GM21367 (cell line): ENCODE data around the gene ELL.
"Not testable (repeated sequence)": the region's sequence is repeated elsewhere in the genome, so short reads cannot be mapped to it uniquely, and the experiment has no call there.

Source experiments
- ATAC-seq: cut with Tn5 transposase; IDR thresholded peaks from one replicate; pipeline ENCODE4 v1.9.1; 2021; ENCODE audit not compliant: unreplicated experiment

The ELL gene

DNA sequence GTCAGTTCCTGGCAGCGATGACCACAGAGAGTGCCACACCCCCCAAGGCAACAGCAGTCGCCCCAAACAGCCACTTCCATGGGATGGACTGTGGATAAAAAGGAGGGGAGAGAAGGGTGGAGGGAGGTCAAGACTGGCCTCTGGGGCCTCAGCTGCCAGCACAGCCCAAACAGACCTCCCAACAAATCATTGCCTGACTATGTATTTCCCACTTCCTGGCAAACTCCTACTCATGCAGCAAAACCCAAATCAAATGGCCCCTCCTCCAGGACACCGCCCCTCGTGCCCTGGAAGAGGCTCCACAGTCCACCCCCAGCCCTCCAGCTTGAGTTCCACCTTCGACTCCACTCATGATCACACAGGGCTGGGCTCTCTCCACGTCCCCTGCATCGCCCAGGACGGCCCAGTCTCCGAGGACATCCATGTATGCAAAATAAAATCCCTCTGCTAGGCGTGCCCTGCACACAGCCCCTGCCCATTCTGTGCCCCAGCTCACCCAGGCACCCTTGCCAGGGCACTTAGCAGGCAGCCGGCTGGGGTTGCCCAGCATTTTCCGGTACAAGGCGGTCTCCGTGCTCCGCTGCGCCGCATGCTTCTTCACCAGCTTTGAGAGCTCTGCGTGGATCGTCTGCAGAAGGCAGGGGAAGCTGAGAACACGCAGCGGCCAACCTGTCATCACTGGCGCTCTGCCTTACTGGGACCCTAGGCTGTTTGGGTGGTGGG lies 10.5 kb upstream of the ELL start:
- no peak for ATAC-seq

DNA sequence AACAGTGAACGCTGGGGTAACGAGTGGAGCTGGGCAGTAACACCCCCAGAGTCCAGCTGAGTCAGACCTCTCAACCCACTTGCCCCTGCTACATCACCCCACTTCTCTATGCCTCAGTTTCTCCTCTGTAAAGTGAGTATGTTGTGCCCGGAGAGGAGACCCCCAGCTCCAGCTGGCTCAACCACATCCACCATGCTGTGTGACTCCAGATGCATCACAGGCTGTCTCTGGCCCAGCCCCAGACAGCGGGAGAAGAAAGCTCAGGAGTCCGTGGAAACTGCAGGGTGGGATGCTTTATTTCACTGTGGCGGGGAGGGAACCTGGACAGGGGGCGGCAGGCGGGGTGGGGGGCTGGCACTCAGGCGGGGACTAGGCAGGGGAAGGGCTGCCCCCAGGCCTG lies 9.6 kb upstream of the ELL start:
- ATAC-seq = no peak

DNA sequence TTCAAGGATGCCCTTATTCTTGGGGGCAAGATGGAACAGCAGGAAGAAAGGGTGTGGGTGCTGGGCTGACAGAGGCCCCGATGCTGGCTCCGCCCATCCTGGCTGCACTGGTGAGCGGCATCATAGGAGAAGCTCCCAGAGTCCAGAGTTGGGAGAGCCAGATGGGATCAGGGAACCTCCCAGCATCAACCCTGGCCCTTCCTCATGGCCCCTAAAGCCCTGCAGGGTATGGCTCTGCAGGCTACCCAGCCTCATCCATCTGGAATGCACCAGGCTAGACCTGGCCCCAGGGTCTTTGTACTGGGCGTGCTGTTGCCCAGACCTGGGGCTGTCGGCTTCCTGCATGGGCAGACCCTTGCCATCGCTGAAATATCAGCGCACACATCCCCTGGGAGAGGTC lies 7.9 kb upstream of the ELL start:
- no peak for ATAC-seq

DNA sequence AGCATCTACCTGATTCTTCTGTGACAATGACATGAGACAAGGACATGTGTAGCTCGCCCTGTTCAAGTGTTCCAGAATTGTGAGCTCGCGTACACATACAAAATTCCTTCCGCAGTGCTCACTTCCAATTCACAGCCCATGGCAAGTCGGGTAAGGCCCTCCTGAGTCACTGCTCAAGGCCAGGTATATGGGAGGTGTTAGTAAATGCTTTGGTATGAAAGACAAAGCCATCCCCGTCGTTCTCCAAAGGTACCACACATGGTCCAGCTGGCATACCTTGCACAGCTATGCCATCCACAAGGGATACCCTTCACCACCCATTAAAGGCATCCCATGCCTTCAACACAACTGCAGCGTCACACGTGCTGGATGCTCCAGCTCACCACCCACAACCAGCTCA lies 4.4 kb upstream of the ELL start:
- ATAC-seq = no peak

DNA sequence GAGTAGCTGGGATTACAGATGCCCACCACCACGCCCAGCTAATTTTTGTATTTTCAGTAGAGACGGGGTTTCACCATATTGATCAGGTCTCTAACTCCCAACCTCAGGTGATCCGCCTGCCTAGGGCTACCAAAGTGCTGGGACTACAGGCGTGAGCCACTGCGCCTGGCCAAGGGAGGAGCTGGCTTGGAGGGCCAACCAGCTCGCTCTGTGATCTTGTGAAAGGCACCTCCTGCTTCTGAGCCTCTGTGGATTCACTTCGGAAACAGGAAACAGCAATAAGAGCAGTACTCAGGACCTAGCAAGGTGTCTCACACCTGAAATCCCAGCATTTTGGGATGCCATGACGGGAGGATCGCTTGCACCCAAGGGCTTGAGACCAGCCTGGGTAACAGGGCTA lies 2.0 kb upstream of the ELL start:
- no peak for ATAC-seq

DNA sequence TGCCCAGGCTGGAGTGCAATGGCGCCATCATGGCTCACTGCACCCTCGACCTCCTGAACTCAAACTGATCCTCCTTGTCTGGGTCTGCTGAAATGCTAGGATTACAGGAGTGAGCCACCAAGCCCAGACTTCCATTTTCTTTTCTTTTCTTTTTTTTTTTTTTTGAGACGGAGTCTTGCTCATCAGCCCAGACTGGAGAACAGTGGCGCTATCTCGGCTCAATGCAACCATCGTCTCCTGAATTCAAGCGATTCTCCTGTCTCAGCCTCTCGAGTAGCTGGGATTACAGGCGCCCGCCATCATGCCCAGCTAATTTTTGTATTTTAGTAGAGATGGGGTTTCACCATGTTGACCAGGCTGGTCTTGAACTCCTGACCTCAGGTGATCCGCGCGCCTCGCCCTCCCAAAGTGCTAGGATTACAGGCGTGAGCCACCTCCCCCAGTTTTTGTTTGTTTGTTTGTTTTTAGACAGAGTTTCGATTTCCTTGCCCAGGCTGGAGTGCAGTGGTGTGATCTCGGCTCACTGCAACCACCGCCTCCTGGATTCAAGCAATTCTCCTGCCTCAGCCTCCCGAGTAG lies 1.1 kb upstream of the ELL start:
- ATAC-seq = not testable (repeated sequence)

DNA sequence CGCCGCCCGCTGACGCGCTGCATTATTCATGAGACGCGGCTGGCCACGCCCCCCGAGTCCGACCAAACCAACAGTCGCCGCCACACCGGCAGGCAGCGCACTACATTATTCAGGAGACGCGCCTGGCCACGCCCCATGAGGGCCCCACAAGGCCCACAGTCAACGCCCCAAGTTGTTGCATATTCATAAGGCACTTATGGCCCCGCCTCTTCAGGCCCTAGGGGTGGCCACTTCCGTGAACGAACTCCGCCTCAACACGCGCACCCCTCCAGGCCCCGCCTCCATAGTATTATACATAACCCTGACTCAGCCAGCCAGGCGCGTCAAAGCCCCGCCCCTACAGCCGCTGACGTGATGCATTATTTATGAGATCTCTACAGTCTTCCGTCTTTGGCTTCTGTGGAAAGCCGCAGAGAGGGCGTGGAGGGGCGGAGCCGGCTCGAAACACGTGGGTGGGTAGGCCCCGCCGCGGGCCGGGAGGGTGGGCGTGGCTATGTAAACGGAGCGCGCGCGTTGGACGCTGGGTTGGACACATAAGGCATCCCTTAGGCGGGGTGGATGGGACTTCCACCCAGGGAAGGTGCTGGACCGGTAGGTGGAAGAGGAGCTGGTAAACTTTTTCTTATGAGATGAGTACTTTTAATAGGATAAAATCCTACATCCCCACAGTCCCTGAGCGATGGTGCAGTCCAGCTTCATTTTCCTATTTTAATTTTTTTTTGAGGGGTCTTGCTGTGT lies 423 bp upstream of the ELL start:
- ATAC-seq = peak; percentile 78

DNA sequence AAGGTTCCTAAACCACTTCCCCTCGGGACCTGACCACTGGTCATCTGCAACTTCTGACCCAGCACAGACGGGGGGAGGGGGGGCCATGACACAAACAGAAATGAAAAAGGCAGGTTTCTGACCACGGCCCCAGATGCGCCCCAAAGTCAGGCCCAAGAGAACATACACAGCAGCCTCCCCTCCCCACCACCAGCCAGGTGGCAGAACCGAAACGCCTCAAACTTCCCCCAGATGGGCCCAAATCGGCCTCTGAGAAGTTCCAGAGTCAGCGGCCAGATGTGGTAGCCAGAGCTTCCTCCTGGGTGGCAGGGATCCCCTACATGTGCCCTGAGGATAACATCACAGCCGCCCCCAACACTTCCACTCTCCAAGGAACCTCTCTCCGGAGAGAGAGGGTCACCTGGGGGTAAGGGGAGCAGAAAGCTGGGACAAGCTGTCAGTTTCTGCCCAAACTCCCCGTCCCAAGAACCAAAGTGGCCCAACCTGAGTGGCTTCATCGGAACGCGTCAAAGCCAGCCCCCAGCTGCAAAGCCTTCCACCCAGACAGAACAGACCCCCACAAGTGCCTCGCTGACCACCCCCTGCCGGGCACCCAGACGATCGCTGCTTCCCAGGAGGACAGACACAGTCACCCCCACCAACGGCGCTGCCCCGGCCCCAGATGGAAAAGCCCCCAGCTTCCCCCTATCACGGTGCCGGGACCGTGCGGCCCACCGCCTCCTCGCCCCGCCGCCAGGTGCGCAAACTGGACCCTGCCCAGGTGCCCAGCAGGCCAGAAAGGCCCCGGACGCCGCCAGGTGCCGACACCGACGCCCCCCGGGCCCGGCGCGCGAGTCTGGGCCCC lies 800 bp downstream of the ELL start:
- no peak for ATAC-seq

DNA sequence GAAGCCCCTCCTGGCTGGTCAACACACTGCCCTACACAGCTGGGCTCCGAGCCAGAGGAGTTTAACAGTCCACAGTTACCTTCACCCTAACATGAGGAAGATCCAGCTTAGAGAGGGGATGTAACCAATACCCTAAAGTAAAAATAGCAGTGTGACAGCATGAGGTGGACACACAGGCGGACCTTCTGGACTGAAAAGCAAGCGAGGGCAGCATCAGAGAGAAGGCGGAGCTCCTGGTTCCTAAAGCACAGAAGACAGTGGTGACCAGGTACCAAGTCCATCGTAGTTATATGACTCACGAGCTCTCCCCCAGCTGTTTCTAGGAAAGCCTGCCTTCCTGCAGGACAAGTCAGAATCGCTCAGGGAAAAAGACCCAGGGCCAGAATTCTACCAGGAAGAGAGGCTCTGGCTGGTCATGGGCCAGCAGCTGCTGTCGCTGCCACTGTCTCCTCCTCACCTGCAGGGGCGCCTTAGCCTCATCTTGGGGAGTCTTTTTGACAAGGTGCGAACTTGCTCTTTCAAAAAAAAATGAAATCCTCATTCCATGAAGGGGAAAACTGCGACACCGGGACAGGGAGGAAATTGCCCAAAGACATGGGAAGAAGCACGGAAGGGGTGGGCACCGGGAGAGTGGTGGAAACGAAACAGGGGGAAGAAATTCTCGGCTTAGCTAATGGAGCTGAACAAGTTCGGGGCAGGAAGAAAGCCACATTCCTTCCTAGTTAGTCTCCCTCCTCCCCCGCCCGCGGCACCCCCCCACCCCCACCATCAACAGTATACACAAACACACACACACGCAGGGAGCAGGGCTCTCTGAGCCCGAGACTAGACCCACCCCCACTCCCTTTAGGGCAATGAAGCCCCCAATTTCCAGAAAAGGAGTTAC lies 1.7 kb downstream of the ELL start:
- ATAC-seq = no peak

DNA sequence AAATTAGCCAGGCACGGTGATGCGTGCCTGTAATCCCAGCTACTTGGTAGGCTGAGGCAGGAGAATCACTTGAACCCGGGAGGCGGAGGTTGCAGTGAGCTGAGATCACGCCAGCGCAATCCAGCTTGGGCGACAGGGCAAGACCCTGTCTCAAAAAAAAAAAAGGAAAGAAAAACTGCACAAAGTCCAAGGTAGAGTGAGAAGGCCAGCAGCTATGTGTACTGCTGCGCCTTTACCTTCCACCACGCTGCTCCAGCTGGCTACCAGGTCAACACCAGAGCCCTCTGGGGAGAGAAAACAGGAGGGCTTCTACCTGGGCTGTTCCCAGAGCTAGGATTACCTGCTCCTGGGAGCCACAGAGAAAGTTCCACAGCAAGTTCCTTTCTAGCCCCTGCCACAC lies 3.2 kb downstream of the ELL start:
- no peak for ATAC-seq

DNA sequence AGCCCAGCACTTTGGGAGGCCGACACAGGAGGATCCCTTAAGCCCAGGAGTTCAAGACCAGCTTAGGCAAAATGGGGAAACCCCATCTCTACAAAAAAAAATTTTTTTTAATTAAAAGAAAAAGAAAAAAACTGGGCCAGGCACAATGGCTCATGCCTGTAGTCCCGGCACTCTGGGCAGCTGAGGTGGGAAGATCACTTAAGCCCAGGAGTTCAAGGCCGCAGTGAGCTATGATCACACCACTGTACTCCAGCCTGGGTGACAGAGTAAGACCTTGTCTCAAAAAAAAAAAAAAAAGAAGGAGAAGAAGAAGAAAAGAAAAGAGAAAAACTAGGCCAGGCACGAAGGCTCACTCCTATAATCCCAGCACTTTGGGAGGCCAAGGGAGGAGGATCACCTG lies 4.3 kb downstream of the ELL start:
- no peak for ATAC-seq

DNA sequence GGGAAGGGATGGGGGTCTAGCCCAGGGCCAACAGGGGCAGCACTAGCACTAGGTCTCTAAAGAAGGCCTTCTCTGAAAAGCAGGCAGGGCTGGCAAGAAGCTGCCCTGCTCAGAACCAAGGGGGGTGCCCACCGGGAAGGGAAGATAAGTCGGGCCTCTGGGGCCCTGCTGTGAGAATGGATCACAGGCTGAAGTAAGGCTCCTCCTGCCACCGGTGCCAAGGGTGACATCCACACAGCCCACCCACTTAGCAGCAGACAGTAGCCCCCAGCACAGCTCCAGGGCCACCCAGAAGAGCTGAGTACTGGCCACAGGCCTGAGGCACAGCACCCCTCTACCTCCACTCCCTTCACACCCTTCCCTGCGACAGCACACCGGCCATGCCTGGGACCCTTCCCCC lies 5.9 kb downstream of the ELL start:
- no peak for ATAC-seq

DNA sequence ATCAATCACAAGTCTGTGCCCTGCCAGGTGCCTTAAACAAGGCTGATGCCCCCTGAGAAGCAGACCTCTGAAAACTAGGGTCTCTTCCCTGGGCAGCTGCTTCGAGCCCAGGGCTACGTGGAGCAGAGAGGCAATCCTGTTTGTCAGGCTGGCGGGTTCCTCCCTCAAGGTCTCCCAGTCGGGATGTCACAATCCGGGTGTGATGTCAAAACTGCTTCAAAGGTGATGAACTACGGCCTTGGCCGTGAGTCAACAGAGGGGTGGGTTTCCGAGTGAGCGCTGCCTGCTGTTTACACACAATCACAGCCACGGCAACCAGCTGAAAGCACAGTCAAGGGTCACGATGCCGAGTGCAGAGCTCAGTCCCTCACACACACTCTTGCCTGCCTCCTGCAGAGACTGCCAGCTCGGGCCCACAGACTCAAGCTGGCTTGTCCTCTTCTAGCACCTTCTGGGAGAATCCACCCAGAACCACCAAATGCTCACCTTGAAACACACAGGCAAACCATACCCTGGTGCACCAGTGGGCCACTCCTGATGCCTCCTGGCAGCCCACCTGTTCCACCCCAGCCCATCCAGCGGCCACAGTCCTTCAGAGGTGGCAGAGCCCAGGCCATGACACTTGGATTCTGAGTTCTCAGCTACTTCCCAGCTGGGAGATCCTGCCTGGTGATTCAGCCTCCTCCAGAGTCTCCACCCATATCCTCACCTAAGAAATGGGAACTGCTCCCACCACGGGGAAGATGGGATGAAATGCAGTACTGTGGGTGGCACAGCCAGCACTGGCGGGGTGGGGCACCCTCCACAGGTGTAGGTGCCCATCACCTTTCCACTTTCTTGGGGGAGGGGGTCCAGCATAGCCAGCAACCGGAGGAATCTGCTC lies 6.8 kb downstream of the ELL start:
- no peak for ATAC-seq

DNA sequence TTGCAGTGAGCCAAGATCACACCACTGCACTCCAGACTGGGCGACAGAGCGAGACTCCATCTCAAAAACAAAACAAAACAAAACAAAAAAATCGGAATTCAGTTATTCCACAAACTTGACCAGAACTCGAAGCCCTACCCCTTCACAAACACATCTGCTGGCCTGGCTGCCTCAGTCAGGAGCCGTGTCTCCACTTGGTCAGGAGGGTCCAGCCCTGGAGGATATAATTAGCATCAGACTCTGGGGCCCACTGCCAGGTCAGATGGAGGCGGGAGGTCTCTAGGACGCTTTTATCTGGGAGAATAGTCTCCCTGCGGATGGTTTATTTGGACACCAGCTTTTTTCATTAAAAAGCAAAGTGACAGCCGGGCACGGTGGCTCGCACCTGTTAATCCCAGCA lies 8.0 kb downstream of the ELL start:
- no peak for ATAC-seq

DNA sequence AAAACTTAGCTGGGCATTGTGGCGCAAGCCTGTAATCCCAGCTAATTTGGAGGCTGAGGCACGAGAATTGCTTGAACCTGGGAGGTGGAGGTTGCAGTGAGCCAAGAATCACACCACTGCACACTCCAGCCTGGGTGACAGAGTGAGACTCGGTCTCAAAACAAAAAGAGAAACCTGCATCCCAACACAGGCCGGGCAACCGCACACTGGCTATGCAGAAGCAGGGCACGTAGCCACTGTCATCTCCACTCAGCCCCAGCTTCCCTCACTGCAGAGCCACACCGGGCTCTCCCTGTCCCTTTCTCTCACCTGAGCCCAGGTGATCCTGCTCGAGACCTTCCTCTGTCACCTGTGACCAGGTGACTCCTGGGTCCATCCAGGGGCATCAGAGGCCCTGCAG lies 11.7 kb downstream of the ELL start:
- no peak for ATAC-seq

DNA sequence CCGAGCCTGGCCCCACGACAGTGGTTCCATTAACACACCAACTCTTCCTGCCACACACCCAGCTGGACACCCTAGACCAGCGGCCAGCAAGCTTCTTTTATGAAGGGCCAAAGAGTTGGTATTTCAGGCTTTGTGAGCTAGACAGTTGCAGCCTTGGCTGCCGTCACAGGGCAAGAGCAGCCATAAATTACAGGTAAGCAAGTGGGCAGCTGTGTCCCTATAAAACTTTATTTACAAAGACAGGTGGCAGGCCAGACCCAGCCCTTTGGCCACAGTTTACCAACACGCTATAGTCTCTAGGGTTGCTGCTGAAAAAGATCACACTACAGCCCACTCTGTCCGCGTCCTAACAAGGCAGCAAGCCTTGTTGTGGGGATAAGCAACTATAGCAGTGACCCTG lies 13.3 kb downstream of the ELL start:
- ATAC-seq = no peak

DNA sequence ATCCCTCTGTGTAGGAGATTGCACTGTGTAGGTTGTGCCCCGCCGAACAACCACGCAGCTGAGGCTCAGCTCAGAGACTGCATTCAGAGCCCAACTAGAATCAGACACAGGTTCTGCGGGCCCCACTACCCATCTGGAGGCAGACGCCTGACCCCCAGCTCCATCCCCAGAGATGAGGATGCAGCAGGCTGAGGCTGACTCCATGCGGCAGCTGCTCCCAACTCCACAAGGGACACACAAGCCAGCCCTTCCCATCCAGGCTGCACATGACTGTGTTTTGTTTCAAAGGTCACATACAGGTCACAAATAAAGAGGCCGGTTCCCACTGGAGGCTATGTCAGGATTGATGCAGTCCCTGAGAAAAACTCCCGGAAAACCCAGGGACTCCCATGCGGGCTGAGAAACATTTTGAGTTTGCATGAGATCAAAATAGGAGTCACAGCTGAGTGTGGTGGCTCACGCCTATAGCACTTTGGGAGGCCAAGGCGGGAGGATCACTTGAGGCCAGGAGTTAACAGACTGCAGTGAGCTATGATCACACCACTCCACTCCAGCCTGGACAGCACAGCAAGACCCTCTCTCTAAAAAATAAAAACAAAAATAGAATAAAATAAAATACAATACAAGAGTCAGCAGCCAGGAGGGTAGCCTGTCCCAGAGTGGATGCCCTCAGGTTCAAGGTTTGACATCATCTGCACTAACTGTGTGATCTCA lies 14.0 kb downstream of the ELL start:
- ATAC-seq = no peak

DNA sequence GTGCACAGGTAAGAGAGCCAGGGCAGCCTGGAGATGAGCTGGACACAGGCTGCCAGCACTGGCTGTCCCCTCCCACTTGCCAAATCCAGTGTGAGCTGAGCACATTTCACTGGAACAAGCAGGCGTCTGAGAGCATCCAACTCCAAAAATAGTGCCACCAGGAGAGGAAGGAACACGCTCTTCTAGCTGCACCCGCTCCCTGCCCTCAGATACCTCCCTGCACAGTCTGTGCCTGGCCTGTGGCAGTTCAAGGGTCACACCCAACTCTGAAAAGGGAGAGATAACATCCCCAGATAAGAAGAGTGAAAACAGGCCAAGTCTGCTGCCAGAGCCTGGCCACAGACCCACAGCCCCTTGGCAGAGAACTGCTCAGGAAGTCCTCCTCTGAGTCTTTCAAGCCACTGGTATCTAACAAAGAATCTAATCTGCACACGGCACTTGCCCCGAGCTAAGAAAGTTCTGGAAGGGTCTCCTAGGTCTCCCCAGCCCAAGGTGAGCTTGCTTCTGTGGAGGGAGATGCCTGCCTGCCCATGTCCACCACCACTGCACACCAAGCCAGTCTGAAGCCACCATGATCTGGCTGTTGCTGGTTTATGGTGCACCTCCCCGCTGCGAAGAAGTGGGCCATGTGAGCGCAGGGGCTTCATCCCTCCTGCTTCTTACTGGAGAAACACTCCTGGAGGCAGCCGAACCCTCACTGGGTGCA lies 14.7 kb downstream of the ELL start:
- no peak for ATAC-seq
